ENCODE measurements around the gene RGS18.
"Not testable (repeated sequence)": the region's sequence is repeated elsewhere in the genome, so short reads cannot be mapped to it uniquely, and the experiment has no call there.

The RGS18 gene, protein sequence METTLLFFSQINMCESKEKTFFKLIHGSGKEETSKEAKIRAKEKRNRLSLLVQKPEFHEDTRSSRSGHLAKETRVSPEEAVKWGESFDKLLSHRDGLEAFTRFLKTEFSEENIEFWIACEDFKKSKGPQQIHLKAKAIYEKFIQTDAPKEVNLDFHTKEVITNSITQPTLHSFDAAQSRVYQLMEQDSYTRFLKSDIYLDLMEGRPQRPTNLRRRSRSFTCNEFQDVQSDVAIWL

GRCh38 chr1:192158181-192158580 lies at the start of gene RGS18:
Gene RGS18 (plus strand): TSS chr1:192158462. CDS start chr1:192158638, 176 bp downstream.
- DNase-seq: no peak

- no peak for DNase-seq
These were observed 48.7 kb upstream of the RGS18 start for GRCh38 chr1:192109576-192109975.

- DNase-seq: no peak
These were observed 43.3 kb upstream of the RGS18 start for GRCh38 chr1:192115000-192115399.

DNA sequence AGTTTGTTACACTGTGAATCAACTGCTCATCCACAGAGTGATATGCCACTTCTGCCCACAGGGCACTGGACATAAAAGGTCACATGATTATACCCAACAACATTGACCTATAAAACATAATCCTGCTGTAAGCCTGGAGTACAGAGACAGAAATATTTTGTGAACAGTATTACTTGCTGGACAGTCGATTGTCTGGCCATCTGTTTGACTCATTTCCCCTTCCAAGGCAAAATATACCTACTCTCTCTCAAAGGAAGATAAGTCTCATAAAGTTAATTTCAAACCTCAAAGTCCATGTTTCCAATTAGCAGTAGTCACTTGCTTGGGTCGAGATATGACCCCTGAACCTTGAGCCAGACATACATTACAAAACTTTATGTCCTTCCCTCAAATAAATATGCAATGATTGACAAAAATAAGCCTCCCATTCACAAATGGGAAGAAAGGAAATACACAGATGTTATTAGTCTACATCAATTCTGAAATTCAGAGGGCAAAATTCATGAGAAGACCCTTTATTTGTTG lies 39.3 kb upstream of the RGS18 start:
- DNase-seq: no peak

- DNase-seq: no peak
These were observed 38.6 kb upstream of the RGS18 start for GRCh38 chr1:192119701-192120100.

- DNase-seq: no peak
These were observed 35.6 kb upstream of the RGS18 start for GRCh38 chr1:192122668-192123067.

GRCh38 chr1:192123212-192123611 lies 35.0 kb upstream of the RGS18 start:
- no peak for DNase-seq

GRCh38 chr1:192126030-192126619 lies 32.1 kb upstream of the RGS18 start:
- no peak for DNase-seq

DNA sequence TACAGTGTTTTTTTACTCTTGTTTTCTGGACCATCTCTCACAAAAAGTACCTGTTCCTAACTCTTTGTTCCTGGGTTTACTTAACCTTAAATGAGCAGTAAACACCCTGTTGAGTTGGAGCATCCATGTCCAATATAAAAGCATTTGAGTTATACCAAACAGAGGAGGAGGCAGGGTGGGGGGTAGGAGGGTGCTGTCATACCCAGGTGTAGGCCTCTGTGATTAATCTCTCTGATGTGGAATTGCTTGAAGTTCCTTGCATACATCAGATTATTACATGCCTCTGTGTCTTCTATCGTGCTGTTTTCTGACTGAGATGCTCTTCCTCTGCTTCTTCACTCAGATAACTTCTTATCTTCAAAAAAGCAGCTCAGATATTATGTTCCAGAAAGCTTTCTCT lies 28.1 kb upstream of the RGS18 start:
- no peak for DNase-seq

DNA sequence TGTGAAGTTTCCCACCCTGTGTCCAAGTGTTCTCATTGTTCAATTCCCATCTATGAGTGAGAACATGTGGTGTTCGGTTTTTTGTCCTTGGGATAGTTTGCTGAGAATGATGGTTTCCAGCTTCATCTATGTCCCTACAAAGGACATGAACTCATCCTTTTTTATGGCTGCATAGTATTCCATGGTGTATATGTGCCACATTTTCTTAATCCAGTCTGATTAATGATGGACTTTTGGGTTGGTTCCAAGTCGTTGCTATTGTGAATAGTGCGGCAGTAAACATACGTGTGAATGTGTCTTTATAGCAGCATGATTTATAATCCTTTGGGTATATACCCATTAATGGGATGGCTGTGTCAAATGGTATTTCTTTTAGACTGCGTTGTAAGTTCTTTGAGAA lies 27.4 kb upstream of the RGS18 start:
- DNase-seq: not testable (repeated sequence)

- no peak for DNase-seq
These were observed 26.3 kb upstream of the RGS18 start for GRCh38 chr1:192131914-192132313.

GRCh38 chr1:192133350-192133926 lies 24.8 kb upstream of the RGS18 start:
- DNase-seq: no peak

DNA sequence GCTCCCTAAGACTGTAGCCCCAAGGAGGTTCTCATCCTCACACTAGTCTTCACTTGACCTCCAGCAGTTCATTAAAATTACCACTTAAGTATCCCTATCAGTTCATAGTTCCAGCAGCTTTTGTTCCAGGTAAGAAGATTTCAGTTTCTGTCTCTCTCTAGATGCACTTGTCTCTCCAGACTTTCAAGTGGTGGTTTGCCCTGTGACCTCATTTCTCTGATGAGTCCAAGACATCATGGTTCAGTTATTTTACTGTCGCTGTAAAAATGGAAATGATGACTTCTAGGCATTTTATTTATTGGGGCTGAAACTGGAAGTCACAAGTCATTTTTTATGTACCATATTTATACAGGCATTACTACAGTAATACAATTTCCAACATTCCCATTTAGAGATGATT lies 17.9 kb upstream of the RGS18 start:
- no peak for DNase-seq

DNA sequence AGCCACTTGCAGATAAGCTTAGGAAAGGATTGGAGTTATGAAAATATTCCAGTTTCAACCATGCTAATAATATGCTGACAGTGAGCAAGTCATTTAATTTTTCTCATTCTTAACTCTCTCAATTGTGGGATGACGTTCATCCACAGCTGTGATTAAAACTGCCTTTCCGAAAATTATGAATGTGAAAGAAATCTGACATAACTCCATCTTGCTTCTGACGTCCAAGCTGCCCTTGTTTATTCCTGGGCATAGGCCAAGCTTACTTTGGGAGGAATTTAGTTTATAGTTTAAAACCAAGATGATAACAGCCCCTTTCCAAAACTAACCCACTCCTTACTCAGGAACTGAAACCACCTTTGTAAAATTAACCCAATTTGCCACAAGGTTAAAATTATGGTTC lies 11.0 kb upstream of the RGS18 start:
- DNase-seq: no peak

DNA sequence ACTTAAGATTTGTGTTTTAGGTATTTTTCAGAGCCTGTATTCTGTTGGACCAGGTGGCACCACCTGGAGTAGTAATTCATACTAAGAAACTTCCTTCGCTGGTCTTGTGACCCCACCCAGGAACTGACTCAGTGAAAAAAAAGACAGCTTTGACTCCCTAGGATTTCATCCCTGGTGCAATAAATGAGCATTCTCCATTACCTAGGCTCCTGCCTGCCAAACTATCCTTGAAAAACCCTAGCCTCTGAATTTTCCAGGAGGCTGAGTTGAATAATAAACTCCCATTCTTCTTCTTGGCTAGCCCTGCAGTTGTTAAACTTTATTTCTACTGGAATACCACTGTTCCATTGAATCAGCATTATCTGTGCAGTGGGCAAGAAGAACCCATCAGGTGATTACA lies 10.6 kb upstream of the RGS18 start:
- DNase-seq: no peak

GRCh38 chr1:192151176-192151575 lies 7.1 kb upstream of the RGS18 start:
- DNase-seq: no peak

DNA sequence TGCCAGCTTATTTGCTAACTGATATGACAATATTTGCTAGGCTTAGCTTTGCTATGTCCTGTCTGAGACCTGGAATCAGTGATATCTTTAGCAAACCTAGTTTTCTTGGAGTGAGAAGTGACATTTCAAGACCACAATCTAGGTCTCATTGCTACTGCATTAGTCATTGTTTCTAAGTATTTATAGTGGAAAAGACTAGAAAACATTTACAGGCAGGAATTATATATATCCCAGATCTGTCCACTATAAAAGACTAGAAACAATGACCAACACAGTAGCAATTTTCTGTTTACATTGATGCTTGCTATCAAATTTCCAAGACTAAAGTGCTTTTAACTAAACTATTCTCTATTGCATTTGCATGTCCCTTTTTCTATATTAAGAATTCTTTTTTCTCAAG lies 5.0 kb upstream of the RGS18 start:
- no peak for DNase-seq

DNA sequence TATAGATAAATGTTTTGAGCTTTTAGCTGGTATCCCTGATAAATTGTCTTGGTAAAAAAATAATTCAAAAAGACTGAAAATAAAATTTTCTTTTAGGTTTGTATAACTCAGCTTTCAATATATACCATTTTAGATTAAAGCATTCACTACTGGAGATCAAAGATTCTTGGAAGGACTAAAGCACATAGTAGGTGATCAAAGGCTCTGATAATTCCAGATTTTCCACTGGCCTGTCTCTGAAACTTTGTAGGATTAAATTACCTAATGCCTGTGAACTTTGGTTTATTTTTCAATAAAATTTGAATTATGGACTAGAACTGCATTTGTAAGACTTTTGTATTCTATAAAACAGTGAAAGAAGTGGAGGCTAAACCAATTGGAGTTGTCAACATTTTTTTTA lies 1.2 kb upstream of the RGS18 start:
- DNase-seq: no peak

DNA sequence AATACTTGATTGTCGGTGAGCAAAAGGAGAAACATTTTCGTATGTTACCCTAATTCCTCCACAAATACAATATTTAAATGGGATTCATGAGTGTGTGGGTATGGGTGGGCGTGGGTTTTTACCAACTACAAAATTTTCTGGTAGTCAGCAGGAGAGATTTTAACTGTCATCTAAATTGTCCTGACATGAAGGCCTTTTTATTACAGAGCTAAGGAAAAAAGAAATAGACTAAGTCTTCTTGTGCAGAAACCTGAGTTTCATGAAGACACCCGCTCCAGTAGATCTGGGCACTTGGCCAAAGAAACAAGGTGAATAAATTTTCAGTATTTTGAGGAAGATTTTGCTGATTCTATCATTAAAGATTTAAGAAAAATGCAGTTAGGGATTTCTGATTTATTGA lies 752 bp downstream of the RGS18 start:
- no peak for DNase-seq

- no peak for DNase-seq
These were observed 1.5 kb downstream of the RGS18 start for GRCh38 chr1:192159781-192160180.

GRCh38 chr1:192160196-192160595 lies 1.9 kb downstream of the RGS18 start:
- DNase-seq: no peak

GRCh38 chr1:192161976-192162375 lies 3.7 kb downstream of the RGS18 start:
- DNase-seq: no peak

GRCh38 chr1:192162376-192162775 lies 4.1 kb downstream of the RGS18 start:
- DNase-seq: no peak

DNA sequence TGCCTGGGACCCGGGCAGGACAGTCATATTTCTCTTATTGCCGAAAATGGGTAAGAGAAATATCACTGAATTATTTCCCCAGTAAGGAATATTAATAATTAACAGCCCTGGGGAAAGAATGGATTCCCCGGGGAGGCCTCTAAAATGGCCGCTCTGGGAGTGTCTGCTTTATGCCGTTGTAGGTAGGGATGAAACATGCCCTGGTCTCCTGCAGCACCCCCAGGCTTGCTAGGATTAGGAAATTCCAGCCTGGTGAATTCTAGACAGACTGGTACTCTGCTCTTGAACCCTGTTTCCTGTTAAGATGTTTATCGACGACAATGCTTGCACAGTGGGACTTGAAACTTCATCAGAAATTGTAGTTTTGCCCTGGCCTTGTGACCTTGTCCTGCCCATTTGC lies 6.7 kb downstream of the RGS18 start:
- DNase-seq: not testable (repeated sequence)

- no peak for DNase-seq
These were observed 8.7 kb downstream of the RGS18 start for GRCh38 chr1:192167011-192167410.

Data from COR-L47 (cell line).